Gastroesophageal sphincter (tissue), 3 donors: ENCODE results near the gene MMD2.

Experiments
- EP300 ChIP-seq: sonication (generic); formaldehyde crosslinking; IDR thresholded peaks from one replicate; pipeline ENCODE4 v1.6.1; 2017; ENCODE audit warnings: antibody characterized with exemption, mild to moderate bottlenecking
- POLR2A ChIP-seq, 2 donors: fragments of 450-650 bp; IDR thresholded peaks; one replicate each; pipeline ENCODE4 v1.6.1; 2017; ENCODE audit warnings: antibody characterized with exemption in 2 of 2, mild to moderate bottlenecking in 2 of 2, moderate library complexity in 1 of 2
- POLR2AphosphoS5 ChIP-seq: sonication (generic); formaldehyde crosslinking; IDR thresholded peaks from one replicate; pipeline ENCODE4 v1.6.1; 2017; ENCODE audit warnings: antibody characterized with exemption
- TF ChIP-seq, protein P1 (sequence below), 4 experiments: fragments of 200-600 bp in 2 of 4; fragments of 450-650 bp in 2 of 4; sonication (generic) in 1 of 4; IDR thresholded peaks; one replicate each; pipeline ENCODE4 v1.5.1; 2017 to 2019; ENCODE audit warnings: antibody characterized with exemption in 4 of 4, mild to moderate bottlenecking in 2 of 4, moderate library complexity in 2 of 4

DNA sequence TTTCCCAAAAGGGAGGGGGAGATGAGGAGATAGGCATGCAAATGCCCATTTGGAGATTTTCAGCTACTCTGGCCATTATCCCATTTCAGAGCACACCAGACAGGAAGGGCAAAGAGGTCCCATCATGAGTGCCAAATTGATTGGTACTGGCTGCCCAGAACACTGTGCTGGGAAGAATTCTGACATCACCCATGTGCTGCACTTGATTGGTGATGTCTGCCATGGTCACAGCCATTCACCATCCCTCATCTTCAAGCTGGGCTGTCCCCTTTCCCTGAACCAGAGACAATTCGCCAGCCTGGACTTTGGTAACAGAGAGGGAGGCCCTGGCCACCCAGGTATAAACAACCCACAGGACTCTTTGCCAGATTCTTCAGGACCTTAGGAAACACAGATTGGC, 52.3 kb downstream of the MMD2 start:
- TF ChIP-seq, protein P1, sequence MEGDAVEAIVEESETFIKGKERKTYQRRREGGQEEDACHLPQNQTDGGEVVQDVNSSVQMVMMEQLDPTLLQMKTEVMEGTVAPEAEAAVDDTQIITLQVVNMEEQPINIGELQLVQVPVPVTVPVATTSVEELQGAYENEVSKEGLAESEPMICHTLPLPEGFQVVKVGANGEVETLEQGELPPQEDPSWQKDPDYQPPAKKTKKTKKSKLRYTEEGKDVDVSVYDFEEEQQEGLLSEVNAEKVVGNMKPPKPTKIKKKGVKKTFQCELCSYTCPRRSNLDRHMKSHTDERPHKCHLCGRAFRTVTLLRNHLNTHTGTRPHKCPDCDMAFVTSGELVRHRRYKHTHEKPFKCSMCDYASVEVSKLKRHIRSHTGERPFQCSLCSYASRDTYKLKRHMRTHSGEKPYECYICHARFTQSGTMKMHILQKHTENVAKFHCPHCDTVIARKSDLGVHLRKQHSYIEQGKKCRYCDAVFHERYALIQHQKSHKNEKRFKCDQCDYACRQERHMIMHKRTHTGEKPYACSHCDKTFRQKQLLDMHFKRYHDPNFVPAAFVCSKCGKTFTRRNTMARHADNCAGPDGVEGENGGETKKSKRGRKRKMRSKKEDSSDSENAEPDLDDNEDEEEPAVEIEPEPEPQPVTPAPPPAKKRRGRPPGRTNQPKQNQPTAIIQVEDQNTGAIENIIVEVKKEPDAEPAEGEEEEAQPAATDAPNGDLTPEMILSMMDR (IDR thresholded peaks at IDR 0.05) = no peak
- no peak for TF ChIP-seq EP300
- TF ChIP-seq POLR2A (IDR thresholded peaks at IDR 0.05) = no peak
- no peak for TF ChIP-seq POLR2AphosphoS5
